ENCODE measurements around the gene CCDC9B. TPM values are rescaled to one million over a fixed set of nuclear protein-coding genes. Genes with fewer than 3 reads are reported as not detected.

CCDC9B gene
- total and polyA plus RNA-seq, 3 experiments from 2014 or later, result 0.08 to 0.47 (median 0.39) TPM

DNA sequence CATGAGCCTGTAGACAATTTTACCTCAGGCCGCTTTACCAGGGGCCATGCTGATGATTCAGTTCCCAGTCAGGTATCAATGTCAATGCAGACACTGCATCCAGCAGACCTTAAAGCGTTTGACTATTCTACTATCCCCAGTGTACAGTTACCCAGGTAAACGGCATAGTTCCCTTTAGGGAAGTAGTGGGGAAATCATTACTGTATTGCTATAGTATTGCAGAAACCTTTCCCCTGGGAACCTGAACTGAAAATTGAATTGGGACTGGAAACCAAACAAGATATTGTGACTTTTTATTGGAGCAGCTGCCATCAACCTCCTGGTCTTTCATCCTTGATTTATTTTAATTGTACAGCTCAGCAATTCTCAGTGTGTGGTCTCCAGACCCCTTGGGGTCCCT is 23.8 kb downstream of the CCDC9B start:
- H3K36me3 ChIP-seq (ENCODE audit: insufficient read depth, low read length), result no peaks in the 10 kb centered on the region
- H3K27me3 ChIP-seq (ENCODE audit: insufficient read depth, low read length, poor library complexity, severe bottlenecking), result no peaks in the 10 kb centered on the region
- no peak overlapping the region for H3K27ac ChIP-seq (ENCODE audit: low read depth, low read length)
- peaks cover 29% of the 10 kb centered on the region for H3K4me1 ChIP-seq (ENCODE audit: insufficient read depth, low read length)
- H3K27me3 Mint-ChIP-seq, result peaks cover 0 to 3% of the 10 kb centered on the region in 2 donors
- H3K27ac Mint-ChIP-seq, result peak overlapping the region in 1 of 8 donors; percentile 58
- no peaks in the 10 kb centered on the region for H3K36me3 Mint-ChIP-seq
- H3K4me1 Mint-ChIP-seq, result peaks cover 20 to 41% (median 30%) of the 10 kb centered on the region in 3 donors
- no peak for DNase-seq
- H3K4me3 Mint-ChIP-seq, result peak overlapping the region in 1 of 7 donors; percentile 43
- no peaks in the 10 kb centered on the region for H3K9me3 Mint-ChIP-seq
- H3K4me3 ChIP-seq (ENCODE audit: low read length), result no peak overlapping the region
- no peaks in the 10 kb centered on the region for H3K9me3 ChIP-seq (ENCODE audit: low read length)
- CTCF ChIA-PET, result interaction anchor here (7.7 to 12.0 kb wide), 3 partner anchors 7 to 42 kb away, joined by 121 to 258 read pairs (median 189); partner anchors contain the start of genes CCDC9B and PLCB2
- POLR2A ChIA-PET, result interaction anchor here (0.5 to 1.5 kb wide), 2 partner anchors 10 to 119 kb away, joined by 5 to 6 read pairs; no protein-coding TSS in a partner anchor

DNA sequence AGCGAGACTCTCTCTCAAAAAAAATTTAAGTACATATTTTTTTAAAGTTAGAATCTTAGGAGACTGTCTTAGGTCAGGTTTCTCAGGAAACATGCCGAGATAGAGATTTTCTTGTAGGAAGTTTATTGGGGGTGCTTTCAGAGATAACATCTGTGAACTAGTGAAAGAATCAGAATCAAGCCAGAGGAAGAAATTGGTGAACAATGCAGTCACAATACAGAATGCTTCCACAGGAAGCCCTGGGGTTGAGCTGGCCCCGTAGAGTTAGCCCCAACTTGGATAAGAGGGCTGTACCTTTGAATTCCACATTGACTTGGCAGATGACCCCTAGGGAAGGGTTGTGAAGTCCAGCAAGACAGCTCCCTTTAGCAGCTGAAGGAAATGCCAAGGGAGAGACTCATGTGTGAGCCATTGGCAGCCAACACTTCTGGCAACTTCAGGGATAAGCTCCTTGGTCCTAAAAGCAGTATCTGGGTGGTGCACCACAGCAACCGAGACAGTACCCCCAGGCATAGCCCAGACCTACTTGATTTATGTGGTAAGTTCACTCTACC is 25.9 kb downstream of the CCDC9B start:
- ChIA-PET POLR2A (no interaction called here), CTCF (interaction anchor here (0.9 to 12.0 kb wide), 4 partner anchors 10 to 40 kb away, joined by 3 to 258 read pairs (median 96); partner anchors contain the start of genes ANKRD63 and CCDC9B)
- peaks cover 22 to 38% (median 27%) of the 10 kb centered on the region in 3 donors for H3K4me1 Mint-ChIP-seq
- no peaks in the 10 kb centered on the region for H3K9me3 ChIP-seq (ENCODE audit: low read length)
- H3K27me3 ChIP-seq (ENCODE audit: insufficient read depth, low read length, poor library complexity, severe bottlenecking), result no peaks in the 10 kb centered on the region
- peaks cover 32% of the 10 kb centered on the region for H3K4me1 ChIP-seq (ENCODE audit: insufficient read depth, low read length)
- no peaks in the 10 kb centered on the region for H3K9me3 Mint-ChIP-seq
- H3K4me3 Mint-ChIP-seq, result no peak overlapping the region
- H3K36me3 ChIP-seq (ENCODE audit: insufficient read depth, low read length), result no peaks in the 10 kb centered on the region
- no peak for DNase-seq
- no peak overlapping the region for H3K4me3 ChIP-seq (ENCODE audit: low read length)
- peak overlapping the region in 5 of 8 donors; percentile 50 to 92 (median 51) for H3K27ac Mint-ChIP-seq
- H3K27me3 Mint-ChIP-seq, result peaks cover 0 to 3% of the 10 kb centered on the region in 2 donors
- H3K27ac ChIP-seq (ENCODE audit: low read depth, low read length), result no peak overlapping the region
- no peaks in the 10 kb centered on the region for H3K36me3 Mint-ChIP-seq

GRCh38 chr15:40313531-40314398 is 27.0 kb downstream of the CCDC9B start:
- peak overlapping the region; percentile 55 to 86 (median 78) for H3K4me3 Mint-ChIP-seq
- H3K36me3 Mint-ChIP-seq, result no peaks in the 10 kb centered on the region
- peaks cover 32 to 48% (median 35%) of the 10 kb centered on the region in 3 donors for H3K4me1 Mint-ChIP-seq
- no peaks in the 10 kb centered on the region for H3K9me3 Mint-ChIP-seq
- H3K27me3 Mint-ChIP-seq, result no peaks in the 10 kb centered on the region
- Histone ChIP-seq H3K9me3 (ENCODE audit: low read length) (no peaks in the 10 kb centered on the region), H3K4me3 (ENCODE audit: low read length) (no peak overlapping the region), H3K36me3 (ENCODE audit: insufficient read depth, low read length) (no peaks in the 10 kb centered on the region), H3K27me3 (ENCODE audit: insufficient read depth, low read length, poor library complexity, severe bottlenecking) (no peaks in the 10 kb centered on the region), H3K4me1 (ENCODE audit: insufficient read depth, low read length) (peaks cover 42% of the 10 kb centered on the region), H3K27ac (ENCODE audit: low read depth, low read length) (no peak overlapping the region)
- ChIA-PET CTCF (interaction anchor here (0.9 to 12.0 kb wide), 8 partner anchors 9 to 92 kb away, joined by 3 to 258 read pairs (median 4); partner anchors contain the start of genes ANKRD63, CCDC9B, INAFM2 and IVD), POLR2A (interaction anchor here (0.7 to 1.3 kb wide), 3 partner anchors 9 to 39 kb away, joined by 3 to 7 read pairs (median 3); partner anchors contain the start of gene INAFM2)
- peak overlapping the region; percentile 82 to 95 (median 90) for H3K27ac Mint-ChIP-seq
- DNase-seq, result peak; percentile 44 to 83 (median 54)

DNA sequence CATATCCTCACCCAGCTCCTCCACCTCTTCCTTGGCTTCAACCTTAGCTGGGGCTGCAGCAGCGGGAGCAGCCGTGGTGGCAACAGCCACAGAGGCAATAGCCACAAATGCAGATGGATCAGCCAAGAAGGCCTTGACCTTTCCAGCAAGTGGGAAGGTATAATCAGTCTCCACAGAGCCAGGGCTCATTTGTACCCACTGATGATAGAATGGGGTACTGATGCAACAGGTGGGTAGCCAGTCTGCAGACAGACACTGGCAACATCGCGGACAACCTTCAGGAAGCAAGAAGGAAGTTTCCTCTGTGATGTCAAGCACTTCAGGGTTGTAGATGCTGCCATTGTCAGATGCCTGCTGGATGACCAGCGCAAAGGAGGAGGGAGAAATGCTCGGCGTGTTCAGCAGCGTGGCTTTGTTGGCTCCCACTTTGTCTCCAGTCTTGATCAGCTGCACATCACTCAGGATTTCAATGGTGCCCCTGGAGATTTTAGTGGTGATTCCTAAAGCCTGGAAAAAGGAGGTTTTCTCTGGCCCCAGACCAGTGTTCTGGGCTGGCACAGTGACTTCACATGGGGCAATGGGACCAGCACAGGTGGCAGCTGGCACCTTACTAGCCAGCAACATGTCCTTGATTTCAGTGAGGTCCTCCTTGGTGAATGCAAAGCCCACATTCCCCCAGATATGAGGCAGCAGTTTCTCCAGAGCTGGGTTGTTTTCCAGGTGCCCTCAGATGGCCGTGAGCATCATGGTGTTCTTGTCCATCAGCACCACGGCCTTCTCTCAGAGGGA is 28.2 kb downstream of the CCDC9B start:
- CTCF ChIA-PET, result interaction anchor here (0.9 to 12.0 kb wide), 7 partner anchors 7 to 94 kb away, joined by 3 to 258 read pairs (median 23); partner anchors contain the start of genes ANKRD63, CCDC9B, INAFM2 and IVD

DNA sequence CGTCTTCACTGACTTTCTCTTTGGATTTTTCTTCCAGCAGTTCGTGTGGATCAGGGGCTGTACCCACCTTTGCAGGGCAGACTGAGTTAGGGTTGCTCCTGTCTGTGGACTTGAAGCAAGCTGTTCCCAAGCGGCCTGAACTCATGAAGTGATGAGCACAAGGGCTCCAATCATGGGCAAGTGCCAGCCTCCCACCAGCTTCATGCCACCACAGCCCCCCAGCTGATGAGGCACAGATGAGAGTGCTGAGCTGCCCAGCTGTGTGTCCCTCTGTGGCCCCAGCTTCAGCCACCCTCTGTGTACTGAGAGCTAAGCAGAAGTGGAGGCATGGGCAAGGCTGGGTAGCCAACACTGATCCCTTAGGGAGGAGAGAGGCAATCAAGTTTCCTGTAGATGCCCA is 29.7 kb downstream of the CCDC9B start:
- no peaks in the 10 kb centered on the region for H3K36me3 ChIP-seq (ENCODE audit: insufficient read depth, low read length)
- H3K27ac Mint-ChIP-seq, result peak overlapping the region in 2 of 8 donors; percentile 58 to 76
- CTCF ChIA-PET, result interaction anchor here (1.0 to 12.0 kb wide), 7 partner anchors 9 to 111 kb away, joined by 3 to 258 read pairs (median 35); partner anchors contain the start of genes ANKRD63, CCDC9B and INAFM2
- H3K27me3 Mint-ChIP-seq, result no peaks in the 10 kb centered on the region
- no peaks in the 10 kb centered on the region for H3K9me3 Mint-ChIP-seq
- POLR2A ChIA-PET, result no interaction called here
- H3K4me1 Mint-ChIP-seq, result peaks cover 45 to 62% (median 46%) of the 10 kb centered on the region in 3 donors
- no peaks in the 10 kb centered on the region for H3K27me3 ChIP-seq (ENCODE audit: insufficient read depth, low read length, poor library complexity, severe bottlenecking)
- H3K4me3 Mint-ChIP-seq, result peak overlapping the region in 2 of 7 donors; percentile 61 to 98
- H3K4me3 ChIP-seq (ENCODE audit: low read length), result no peak overlapping the region
- no peak overlapping the region for H3K27ac ChIP-seq (ENCODE audit: low read depth, low read length)
- H3K4me1 ChIP-seq (ENCODE audit: insufficient read depth, low read length), result peaks cover 49% of the 10 kb centered on the region
- H3K9me3 ChIP-seq (ENCODE audit: low read length), result no peaks in the 10 kb centered on the region
- peaks cover 0 to 5% (median 0%) of the 10 kb centered on the region in 3 donors for H3K36me3 Mint-ChIP-seq
- DNase-seq, result no peak

More for the DNA sequence above, 28.2 kb downstream of the CCDC9B start:
- Histone ChIP-seq H3K9me3 (ENCODE audit: low read length) (no peaks in the 10 kb centered on the region), H3K27me3 (ENCODE audit: insufficient read depth, low read length, poor library complexity, severe bottlenecking) (no peaks in the 10 kb centered on the region), H3K36me3 (ENCODE audit: insufficient read depth, low read length) (no peaks in the 10 kb centered on the region), H3K27ac (ENCODE audit: low read depth, low read length) (no peak overlapping the region), H3K4me3 (ENCODE audit: low read length) (no peak overlapping the region), H3K4me1 (ENCODE audit: insufficient read depth, low read length) (peaks cover 42% of the 10 kb centered on the region)
- Mint-ChIP-seq H3K4me1 (peaks cover 36 to 53% (median 37%) of the 10 kb centered on the region in 3 donors), H3K27ac (peak overlapping the region in 3 of 8 donors; percentile 14 to 95 (median 92)), H3K36me3 (peaks cover 0 to 5% (median 0%) of the 10 kb centered on the region in 3 donors), H3K27me3 (no peaks in the 10 kb centered on the region), H3K4me3 (peak overlapping the region in 2 of 7 donors; percentile 13 to 86), H3K9me3 (no peaks in the 10 kb centered on the region)
- DNase-seq, result no peak
- POLR2A ChIA-PET, result interaction anchor here (1.3 kb wide), 1 partner anchor 10 kb away, joined by 7 read pairs; the partner anchor contains the start of gene INAFM2

DNA sequence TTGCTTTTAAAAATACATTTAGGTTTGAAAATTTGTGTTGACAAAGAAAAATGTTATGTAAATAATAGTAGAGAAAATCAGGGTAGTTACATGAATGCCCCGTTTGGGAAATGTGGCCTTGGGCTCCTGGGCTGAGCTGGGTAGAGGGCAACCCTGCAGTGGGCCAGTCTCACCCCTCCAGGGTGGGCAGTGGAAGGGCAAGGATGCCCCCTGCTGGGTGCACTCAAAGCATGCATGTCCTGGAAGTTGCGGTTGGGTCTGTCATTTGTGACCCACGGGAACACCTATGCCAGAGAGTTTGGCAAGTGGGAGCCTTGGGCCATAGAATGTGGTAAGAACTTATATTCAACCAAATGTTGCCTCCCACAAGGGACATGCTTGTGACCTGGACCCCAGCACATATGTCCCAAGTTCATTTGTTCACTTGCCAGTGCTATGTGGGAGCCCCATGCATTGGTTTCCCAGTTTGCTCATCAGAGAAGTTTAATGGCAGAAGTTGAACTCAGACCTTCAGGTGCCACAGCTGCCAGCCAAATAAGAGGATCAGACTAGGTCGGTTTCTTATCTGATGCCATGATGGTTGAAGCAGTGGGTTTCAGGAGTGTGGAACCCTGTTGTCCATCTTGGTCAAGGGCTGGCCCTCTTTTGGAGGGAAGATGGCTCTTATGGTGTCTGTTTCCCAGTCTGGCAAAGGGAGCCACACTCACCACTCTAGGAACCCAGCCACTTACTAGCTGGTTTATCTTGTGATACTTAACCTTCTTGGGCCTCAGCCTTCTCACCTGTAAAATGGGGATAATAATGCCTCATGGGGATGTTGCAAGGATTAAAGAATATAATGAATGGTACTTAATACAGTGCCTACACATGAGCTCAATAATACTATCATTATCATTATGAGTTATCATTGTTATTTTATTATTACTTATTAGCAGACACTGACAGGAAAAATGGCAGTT is 30.5 kb downstream of the CCDC9B start:
- ChIA-PET CTCF (interaction anchor here (0.8 to 12.0 kb wide), 15 partner anchors 9 to 112 kb away, joined by 3 to 258 read pairs (median 8); partner anchors contain the start of genes ANKRD63, CCDC9B, INAFM2 and IVD), POLR2A (interaction anchor here (0.7 to 3.5 kb wide), 4 partner anchors 9 to 130 kb away, joined by 3 to 20 read pairs (median 3); partner anchors contain the start of genes BAHD1 and INAFM2)
- peak overlapping the region; percentile 74 to 98 (median 97) for H3K4me3 Mint-ChIP-seq
- peak; percentile 22 to 74 (median 44) for DNase-seq
- peaks cover 0 to 5% (median 0%) of the 10 kb centered on the region in 3 donors for H3K36me3 Mint-ChIP-seq
- Histone ChIP-seq H3K4me3 (ENCODE audit: low read length) (no peak overlapping the region), H3K27me3 (ENCODE audit: insufficient read depth, low read length, poor library complexity, severe bottlenecking) (no peaks in the 10 kb centered on the region), H3K27ac (ENCODE audit: low read depth, low read length) (no peak overlapping the region), H3K36me3 (ENCODE audit: insufficient read depth, low read length) (no peaks in the 10 kb centered on the region), H3K4me1 (ENCODE audit: insufficient read depth, low read length) (peaks cover 56% of the 10 kb centered on the region), H3K9me3 (ENCODE audit: low read length) (no peaks in the 10 kb centered on the region)
- H3K27ac Mint-ChIP-seq, result peak overlapping the region; percentile 73 to 97 (median 88)
- H3K9me3 Mint-ChIP-seq, result no peaks in the 10 kb centered on the region
- H3K27me3 Mint-ChIP-seq, result no peaks in the 10 kb centered on the region
- peaks cover 49 to 65% (median 51%) of the 10 kb centered on the region in 3 donors for H3K4me1 Mint-ChIP-seq
